ENCODE results near the gene ROR1. TPM values are rescaled to one million over a fixed set of nuclear protein-coding genes. Genes with fewer than 3 reads are reported as not detected.

The ROR1 gene
- total RNA-seq, 1 experiment from 2014 or later: 2.7 TPM

DNA sequence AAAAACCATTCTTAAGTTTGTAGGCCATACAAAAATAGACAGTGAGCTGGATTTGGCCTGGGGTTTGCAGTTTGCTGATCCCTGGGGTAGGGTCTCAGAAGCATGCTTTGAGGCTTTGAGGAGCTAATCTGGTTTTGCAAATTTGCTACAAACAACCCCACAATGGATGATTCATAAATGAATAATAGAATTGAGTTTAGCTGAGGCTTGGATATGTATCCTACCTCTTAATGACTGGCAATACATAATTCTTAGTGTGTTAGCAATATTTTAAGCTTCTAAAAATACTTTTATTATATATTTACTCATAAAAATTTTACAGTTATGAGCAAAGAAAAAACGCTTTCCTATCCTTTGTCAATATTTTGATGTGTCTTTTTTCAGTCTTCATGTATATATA, 50.6 kb downstream of the ROR1 start:
- ChIA-PET CTCF (no interaction called here), RAD21 (ENCODE audit: low non-redundant PET in 1 of 2, low total read pairs in 2 of 2, uncharacterized antibody in 2 of 2, unreplicated experiment in 2 of 2) (no interaction called here), POLR2A (no interaction called here)
- DNase-seq (ENCODE audit: low read depth, low spot score): no peak
- Histone ChIP-seq H3K4me2 (ENCODE audit: low read length) (no peak overlapping the region), H3K4me1 (ENCODE audit: control insufficient read depth in 1 of 2, insufficient read depth in 2 of 2, low read length in 2 of 2) (no peaks in the 10 kb centered on the region), H3K9me3 (ENCODE audit: control insufficient read depth in 1 of 2, insufficient read depth in 1 of 2, low read depth in 1 of 2, low read length in 2 of 2) (no peaks in the 10 kb centered on the region), H3K36me3 (ENCODE audit: control insufficient read depth in 1 of 2, insufficient read depth in 2 of 2, low read length in 2 of 2) (no peaks in the 10 kb centered on the region), H2AFZ (ENCODE audit: low read depth, low read length, poor library complexity, severe bottlenecking) (no peak overlapping the region), H3K9ac (ENCODE audit: low read length) (no peak overlapping the region), H3K27ac (ENCODE audit: low read depth, low read length) (no peak overlapping the region), H3K79me2 (ENCODE audit: insufficient read depth, low read length) (no peaks in the 10 kb centered on the region), H3K9me2 (ENCODE audit: insufficient read depth) (no peaks in the 10 kb centered on the region), H3K27me3 (ENCODE audit: insufficient read depth, low read length) (no peaks in the 10 kb centered on the region; the same call in 1 of the 2 replicates), H4K20me1 (ENCODE audit: insufficient read depth) (no peaks in the 10 kb centered on the region), H3K4me3 (replicated peaks in 1 of 2; ENCODE audit: low read depth in 1 of 2, low read length in 2 of 2) (no peak overlapping the region)
- BruUV-seq (replicated peaks): no TSS peak
- no peak for ATAC-seq
- TF ChIP-seq CBX3 (IDR thresholded peaks at IDR 0.05; ENCODE audit: low read depth) (no peak), ZFX (IDR thresholded peaks at IDR 0.05) (no peak), EZH2phosphoT487 (IDR thresholded peaks at IDR 0.05; ENCODE audit: borderline replicate concordance) (no peak), SP1 (IDR thresholded peaks at IDR 0.05; ENCODE audit: low read depth) (no peak), EZH2 (IDR thresholded peaks at IDR 0.05) (no peak), SRF (IDR thresholded peaks at IDR 0.05; ENCODE audit: low read depth) (no peak), ZNF274 (IDR thresholded peaks at IDR 0.05; ENCODE audit: low read depth, low read length) (no peak), POLR2A (IDR thresholded peaks at IDR 0.05; ENCODE audit: borderline replicate concordance, extremely low read depth, insufficient read depth, insufficient read length) (no peak), TCF7L2 (IDR thresholded peaks at IDR 0.05; ENCODE audit: borderline replicate concordance, extremely low read depth, insufficient read depth, insufficient read length) (no peak), FOSL1 (IDR thresholded peaks at IDR 0.05; ENCODE audit: low read depth) (no peak), ELF1 (IDR thresholded peaks at IDR 0.05; ENCODE audit: borderline replicate concordance, low read depth) (no peak), YY1 (IDR thresholded peaks at IDR 0.05; ENCODE audit: extremely low read depth, insufficient replicate concordance, low read depth, low read length) (no peak), JUND (IDR thresholded peaks at IDR 0.05) (no peak), SIN3A (IDR thresholded peaks at IDR 0.05; ENCODE audit: low read depth) (no peak), POLR2AphosphoS5 (IDR thresholded peaks at IDR 0.05; ENCODE audit: low read depth, low read length) (no peak)
- TF ChIP-seq, protein P1, sequence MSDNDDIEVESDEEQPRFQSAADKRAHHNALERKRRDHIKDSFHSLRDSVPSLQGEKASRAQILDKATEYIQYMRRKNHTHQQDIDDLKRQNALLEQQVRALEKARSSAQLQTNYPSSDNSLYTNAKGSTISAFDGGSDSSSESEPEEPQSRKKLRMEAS (IDR thresholded peaks at IDR 0.05): no peak
- TF ChIP-seq, protein P2, sequence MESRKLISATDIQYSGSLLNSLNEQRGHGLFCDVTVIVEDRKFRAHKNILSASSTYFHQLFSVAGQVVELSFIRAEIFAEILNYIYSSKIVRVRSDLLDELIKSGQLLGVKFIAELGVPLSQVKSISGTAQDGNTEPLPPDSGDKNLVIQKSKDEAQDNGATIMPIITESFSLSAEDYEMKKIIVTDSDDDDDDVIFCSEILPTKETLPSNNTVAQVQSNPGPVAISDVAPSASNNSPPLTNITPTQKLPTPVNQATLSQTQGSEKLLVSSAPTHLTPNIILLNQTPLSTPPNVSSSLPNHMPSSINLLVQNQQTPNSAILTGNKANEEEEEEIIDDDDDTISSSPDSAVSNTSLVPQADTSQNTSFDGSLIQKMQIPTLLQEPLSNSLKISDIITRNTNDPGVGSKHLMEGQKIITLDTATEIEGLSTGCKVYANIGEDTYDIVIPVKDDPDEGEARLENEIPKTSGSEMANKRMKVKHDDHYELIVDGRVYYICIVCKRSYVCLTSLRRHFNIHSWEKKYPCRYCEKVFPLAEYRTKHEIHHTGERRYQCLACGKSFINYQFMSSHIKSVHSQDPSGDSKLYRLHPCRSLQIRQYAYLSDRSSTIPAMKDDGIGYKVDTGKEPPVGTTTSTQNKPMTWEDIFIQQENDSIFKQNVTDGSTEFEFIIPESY (IDR thresholded peaks at IDR 0.05; ENCODE audit: extremely low read depth, insufficient replicate concordance, low read length): no peak
- TF ChIP-seq, protein P3, sequence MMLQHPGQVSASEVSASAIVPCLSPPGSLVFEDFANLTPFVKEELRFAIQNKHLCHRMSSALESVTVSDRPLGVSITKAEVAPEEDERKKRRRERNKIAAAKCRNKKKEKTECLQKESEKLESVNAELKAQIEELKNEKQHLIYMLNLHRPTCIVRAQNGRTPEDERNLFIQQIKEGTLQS (IDR thresholded peaks at IDR 0.05): no peak
- TF ChIP-seq, protein P4, sequence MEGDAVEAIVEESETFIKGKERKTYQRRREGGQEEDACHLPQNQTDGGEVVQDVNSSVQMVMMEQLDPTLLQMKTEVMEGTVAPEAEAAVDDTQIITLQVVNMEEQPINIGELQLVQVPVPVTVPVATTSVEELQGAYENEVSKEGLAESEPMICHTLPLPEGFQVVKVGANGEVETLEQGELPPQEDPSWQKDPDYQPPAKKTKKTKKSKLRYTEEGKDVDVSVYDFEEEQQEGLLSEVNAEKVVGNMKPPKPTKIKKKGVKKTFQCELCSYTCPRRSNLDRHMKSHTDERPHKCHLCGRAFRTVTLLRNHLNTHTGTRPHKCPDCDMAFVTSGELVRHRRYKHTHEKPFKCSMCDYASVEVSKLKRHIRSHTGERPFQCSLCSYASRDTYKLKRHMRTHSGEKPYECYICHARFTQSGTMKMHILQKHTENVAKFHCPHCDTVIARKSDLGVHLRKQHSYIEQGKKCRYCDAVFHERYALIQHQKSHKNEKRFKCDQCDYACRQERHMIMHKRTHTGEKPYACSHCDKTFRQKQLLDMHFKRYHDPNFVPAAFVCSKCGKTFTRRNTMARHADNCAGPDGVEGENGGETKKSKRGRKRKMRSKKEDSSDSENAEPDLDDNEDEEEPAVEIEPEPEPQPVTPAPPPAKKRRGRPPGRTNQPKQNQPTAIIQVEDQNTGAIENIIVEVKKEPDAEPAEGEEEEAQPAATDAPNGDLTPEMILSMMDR (IDR thresholded peaks at IDR 0.05 in 2 of 3, conservative IDR thresholded peaks at IDR 0.05 in 1 of 3; ENCODE audit: borderline replicate concordance in 1 of 3, insufficient read depth in 1 of 3, low read depth in 2 of 3, low read length in 2 of 3): no peak
- intact Hi-C loops (cut with micrococcal nuclease): no loop called here

Measured in HCT116 (cell line).